HTERT RPE-1 (cell line): Measurements from ENCODE around the gene LRFN4.

Experiments used
- in situ Hi-C: fragments of 300-500 bp; cut with MboI; formaldehyde crosslinking; loops from 4 replicates; pipeline ENCODE4 v1.14.3; 2020; ENCODE audit warnings: low sequenced_read_pairs

The LRFN4 gene

GRCh38 chr11:66887526-66887925 lies 30.7 kb downstream of the LRFN4 start:
- in situ Hi-C loops: no loop called here

GRCh38 chr11:66888282-66888681 lies 31.4 kb downstream of the LRFN4 start:
- in situ Hi-C loops: no loop called here

- in situ Hi-C loops: no loop called here
These were observed 33.1 kb downstream of the LRFN4 start for GRCh38 chr11:66889960-66890359.

DNA sequence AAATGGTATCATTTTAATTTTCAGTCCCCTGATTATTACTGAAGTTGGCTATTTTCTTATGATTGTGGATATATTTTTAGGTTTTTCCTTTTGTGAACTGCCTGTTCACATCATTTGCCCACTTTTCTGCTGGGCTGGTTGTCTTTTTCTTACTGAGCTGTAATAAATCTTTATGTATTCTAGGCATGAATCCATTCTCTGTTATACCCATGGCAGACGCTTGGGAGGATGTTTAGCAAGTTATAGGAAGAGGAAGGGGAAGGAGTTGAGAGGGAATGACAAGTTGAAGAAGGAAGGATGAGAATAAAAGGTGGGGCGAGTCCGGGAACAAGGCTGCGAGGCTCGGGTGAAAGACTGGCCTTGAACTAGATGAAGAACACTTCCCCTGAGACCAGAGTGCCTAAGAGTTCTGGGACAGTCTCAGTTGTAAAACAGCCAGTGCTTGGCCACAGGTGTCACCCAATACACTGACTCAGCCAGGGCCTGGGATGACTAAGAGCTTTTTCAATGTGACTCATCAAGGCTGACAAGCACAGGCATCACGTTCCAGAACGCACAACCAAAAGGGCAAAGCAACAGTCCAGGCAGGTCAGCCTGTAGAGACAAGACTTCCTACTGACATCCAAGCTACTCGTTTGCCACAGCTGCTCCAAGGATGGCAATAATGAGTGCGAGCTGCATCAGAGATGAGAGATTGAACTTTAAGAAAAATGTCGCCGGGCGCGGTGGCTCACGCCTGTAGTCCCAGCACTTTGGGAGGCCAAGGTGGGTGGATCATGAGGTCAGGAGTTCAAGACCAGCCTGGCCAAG lies 35.2 kb downstream of the LRFN4 start:
- in situ Hi-C loops: no loop called here

DNA sequence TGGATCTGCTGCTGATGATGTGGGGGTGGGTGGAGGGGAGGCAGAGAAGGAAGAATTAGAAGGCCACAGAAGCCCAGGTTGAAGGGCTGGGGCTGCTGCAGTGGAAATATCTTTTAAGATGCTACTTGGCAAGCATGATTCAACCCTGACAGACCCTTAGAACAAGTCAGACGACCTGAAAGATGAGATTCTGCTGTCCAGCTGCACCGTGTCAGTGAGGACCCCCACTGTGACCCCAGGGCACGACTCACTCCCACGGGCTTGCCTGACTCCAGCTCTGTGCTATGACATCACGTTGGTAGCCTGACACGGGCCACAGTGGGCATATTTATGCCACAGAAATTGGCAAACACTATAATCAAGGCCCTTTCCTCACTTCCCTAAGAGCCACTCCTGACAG lies 36.0 kb downstream of the LRFN4 start:
- in situ Hi-C loops: no loop called here

- in situ Hi-C loops: no loop called here
These were observed 37.3 kb downstream of the LRFN4 start for GRCh38 chr11:66894141-66894540.

- in situ Hi-C loops: no loop called here
These were observed 45.1 kb downstream of the LRFN4 start for GRCh38 chr11:66901964-66902390.

GRCh38 chr11:66902486-66903177 lies 45.8 kb downstream of the LRFN4 start:
- in situ Hi-C loops: no loop called here

- in situ Hi-C loops: no loop called here
These were observed 47.2 kb downstream of the LRFN4 start for GRCh38 chr11:66904055-66904454.

GRCh38 chr11:66904561-66904960 lies 47.7 kb downstream of the LRFN4 start:
- in situ Hi-C loops: no loop called here

DNA sequence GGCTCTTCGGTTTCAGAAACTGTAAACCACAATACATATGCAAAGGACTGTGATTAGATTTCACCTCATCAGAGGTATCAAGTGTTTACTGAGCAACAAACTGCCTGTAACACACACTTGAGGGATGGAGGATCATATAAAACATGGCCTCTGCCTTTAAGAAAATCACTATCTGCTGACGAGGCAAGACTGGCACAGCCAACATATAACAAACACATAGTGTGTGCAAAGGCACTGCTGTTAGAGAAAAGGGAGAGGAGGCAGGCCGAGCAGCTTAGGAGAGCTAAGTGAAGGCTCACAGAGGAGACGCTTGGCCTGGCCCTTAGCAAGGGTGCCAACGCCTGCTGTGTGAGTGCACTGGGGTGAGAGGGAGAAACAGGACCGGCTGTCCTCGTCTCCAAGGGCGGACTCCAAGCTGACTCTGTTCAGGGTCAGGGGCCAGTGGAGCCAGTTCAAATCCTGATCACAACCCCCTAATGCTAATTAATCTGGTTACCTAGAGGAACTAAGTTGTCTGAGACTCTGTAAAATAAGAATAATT lies 48.2 kb downstream of the LRFN4 start:
- in situ Hi-C loops: no loop called here

DNA sequence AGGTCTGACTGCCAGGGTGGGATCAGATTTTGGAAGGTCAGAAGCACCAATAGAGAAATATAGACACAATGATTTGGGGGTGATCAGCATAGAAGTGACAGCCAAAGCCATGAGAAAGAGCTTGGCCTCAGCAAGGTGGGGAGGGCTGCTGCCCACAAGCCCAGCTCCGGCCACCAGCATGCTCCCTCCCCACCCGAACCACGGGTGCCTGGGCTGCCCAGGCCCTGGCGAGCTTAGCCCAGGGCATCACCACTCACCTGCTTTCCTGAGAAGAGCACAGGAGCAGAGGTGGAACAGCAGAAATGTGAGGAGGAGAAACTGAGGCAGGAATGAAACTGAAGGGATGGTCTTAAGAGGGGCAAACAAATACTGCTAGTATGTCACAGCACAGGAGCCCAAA lies 48.8 kb downstream of the LRFN4 start:
- in situ Hi-C loops: no loop called here

GRCh38 chr11:66906061-66906733 lies 49.3 kb downstream of the LRFN4 start:
- in situ Hi-C loops: no loop called here

GRCh38 chr11:66907751-66908630 lies 51.1 kb downstream of the LRFN4 start:
- in situ Hi-C loops: no loop called here

- in situ Hi-C loops: no loop called here
These were observed 52.3 kb downstream of the LRFN4 start for GRCh38 chr11:66909181-66909580.

DNA sequence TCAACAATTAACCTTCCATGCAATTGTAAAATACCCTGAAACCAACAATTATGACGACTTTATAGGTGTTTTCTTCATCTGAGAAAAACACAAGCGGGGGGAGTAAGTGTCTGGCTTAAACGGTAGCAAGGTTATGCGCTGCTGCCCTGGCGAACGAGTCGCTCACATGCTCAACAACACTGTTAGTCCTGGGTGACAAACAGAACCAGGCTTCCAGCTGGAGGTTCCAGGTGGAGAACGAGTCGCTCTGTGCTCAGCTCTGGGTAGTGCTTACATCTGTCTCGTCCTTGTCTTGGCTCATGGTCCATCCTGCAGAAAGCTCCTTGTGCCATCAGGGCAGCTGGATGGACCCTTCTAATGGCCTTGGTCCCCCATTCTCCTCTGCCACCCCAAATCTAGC lies 53.2 kb downstream of the LRFN4 start:
- in situ Hi-C loops: no loop called here
